Measurements from ENCODE around the gene UBE2E2.

UBE2E2 gene

GRCh38 chr3:23623844-23624243 is 420.7 kb downstream of the UBE2E2 start:
- no peaks in the 10 kb centered on the region for H3K36me3 ChIP-seq (ENCODE audit: control insufficient read depth, insufficient read depth, low read length)
- no peak for DNase-seq (ENCODE audit: extremely low read depth, insufficient read length)
- H3K4me3 ChIP-seq (replicated peaks; ENCODE audit: low read depth, low read length) = no peak overlapping the region
- no peaks in the 10 kb centered on the region for H3K27me3 ChIP-seq (replicated peaks; ENCODE audit: control insufficient read depth, insufficient read depth, low read length)
- no peak for TF ChIP-seq CTCF (IDR thresholded peaks at IDR 0.05; ENCODE audit: insufficient read depth, low read length, poor library complexity, severe bottlenecking)

- TF ChIP-seq CTCF (IDR thresholded peaks at IDR 0.05; ENCODE audit: insufficient read depth, low read length, poor library complexity, severe bottlenecking) = no peak
- H3K27me3 ChIP-seq (replicated peaks; ENCODE audit: control insufficient read depth, insufficient read depth, low read length) = no peaks in the 10 kb centered on the region
- H3K36me3 ChIP-seq (ENCODE audit: control insufficient read depth, insufficient read depth, low read length) = no peaks in the 10 kb centered on the region
- DNase-seq (ENCODE audit: extremely low read depth, insufficient read length) = no peak
- no peak overlapping the region for H3K4me3 ChIP-seq (replicated peaks; ENCODE audit: low read depth, low read length)
Measured at GRCh38 chr3:23624305-23624704, 421.2 kb downstream of the UBE2E2 start.

DNA sequence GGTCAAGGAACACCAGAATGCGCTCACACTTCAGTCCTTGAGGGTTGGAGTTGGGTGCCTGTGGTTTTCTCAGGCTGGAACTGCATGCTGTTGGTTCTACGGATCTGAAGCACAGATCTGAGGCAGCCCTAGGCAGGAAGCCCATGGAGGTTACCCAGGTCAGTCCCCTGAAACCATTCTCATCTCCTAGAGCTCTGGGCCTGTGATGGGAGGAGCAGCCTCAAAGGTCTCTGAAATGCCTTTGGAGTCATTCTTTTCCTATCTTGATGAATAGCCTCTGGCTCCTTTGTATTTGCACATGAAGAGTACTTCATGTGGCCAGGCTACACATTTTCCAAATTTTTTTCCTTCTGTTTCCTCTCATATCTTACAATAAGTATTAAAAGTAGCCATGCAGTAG is 423.3 kb downstream of the UBE2E2 start:
- no peak for TF ChIP-seq CTCF (IDR thresholded peaks at IDR 0.05; ENCODE audit: insufficient read depth, low read length, poor library complexity, severe bottlenecking)

GRCh38 chr3:23629181-23629894 is 426.2 kb downstream of the UBE2E2 start:
- Histone ChIP-seq H3K27me3 (replicated peaks; ENCODE audit: control insufficient read depth, insufficient read depth, low read length) (no peaks in the 10 kb centered on the region), H3K36me3 (ENCODE audit: control insufficient read depth, insufficient read depth, low read length) (no peaks in the 10 kb centered on the region), H3K4me3 (replicated peaks; ENCODE audit: low read depth, low read length) (no peak overlapping the region)
- no peak for DNase-seq (ENCODE audit: extremely low read depth, insufficient read length)
- TF ChIP-seq CTCF (IDR thresholded peaks at IDR 0.05; ENCODE audit: insufficient read depth, low read length, poor library complexity, severe bottlenecking) = no peak

More for the DNA sequence above, 423.3 kb downstream of the UBE2E2 start:
- H3K36me3 ChIP-seq (ENCODE audit: control insufficient read depth, insufficient read depth, low read length) = no peaks in the 10 kb centered on the region
- DNase-seq (ENCODE audit: extremely low read depth, insufficient read length) = no peak
- H3K27me3 ChIP-seq (replicated peaks; ENCODE audit: control insufficient read depth, insufficient read depth, low read length) = no peaks in the 10 kb centered on the region
- no peak overlapping the region for H3K4me3 ChIP-seq (replicated peaks; ENCODE audit: low read depth, low read length)

DNA sequence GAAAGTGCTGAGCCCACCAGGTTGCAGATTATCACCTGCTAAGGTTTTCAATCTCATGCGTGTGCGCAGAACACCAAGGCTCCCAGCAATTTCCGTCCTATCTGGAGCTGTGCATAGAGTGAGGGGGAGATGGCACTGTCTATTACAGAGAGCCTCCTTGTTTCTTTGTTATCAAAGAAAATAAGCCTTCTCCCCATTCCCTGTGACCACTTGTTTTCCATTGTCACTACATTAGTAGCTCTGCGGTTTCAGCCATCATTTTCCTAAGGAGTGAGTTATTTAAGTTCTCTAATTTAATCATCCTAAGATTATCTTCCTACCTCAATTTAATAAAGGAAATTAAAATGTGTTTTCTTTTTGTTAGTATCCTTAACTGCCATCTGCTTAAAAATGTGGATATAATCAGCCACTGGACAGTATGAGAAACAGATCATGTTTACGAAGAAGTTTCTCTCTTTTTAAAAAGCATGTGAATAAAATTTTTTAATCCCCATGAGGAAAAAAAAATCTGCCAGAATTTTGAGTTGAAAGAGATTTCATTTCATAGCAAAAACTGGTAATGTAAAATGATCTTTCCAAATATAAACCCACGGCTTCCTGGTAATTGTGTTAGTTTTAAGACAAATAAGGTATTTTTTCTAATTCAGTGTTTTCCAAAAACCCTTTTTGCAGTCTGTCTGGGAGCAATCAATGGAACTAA is 430.3 kb downstream of the UBE2E2 start:
- H3K36me3 ChIP-seq (ENCODE audit: control insufficient read depth, insufficient read depth, low read length) = no peaks in the 10 kb centered on the region
- TF ChIP-seq CTCF (IDR thresholded peaks at IDR 0.05; ENCODE audit: insufficient read depth, low read length, poor library complexity, severe bottlenecking) = no peak
- no peak for DNase-seq (ENCODE audit: extremely low read depth, insufficient read length)

More for the DNA sequence above, 430.3 kb downstream of the UBE2E2 start:
- no peak overlapping the region for H3K4me3 ChIP-seq (replicated peaks; ENCODE audit: low read depth, low read length)
- no peaks in the 10 kb centered on the region for H3K27me3 ChIP-seq (replicated peaks; ENCODE audit: control insufficient read depth, insufficient read depth, low read length)

All from GM06990 (cell line).